ENCODE results near the gene NOS3. TPM values are rescaled to one million over a fixed set of nuclear protein-coding genes. Genes with fewer than 3 reads are reported as not detected.

Gene NOS3
- total RNA-seq, 1 experiment from 2014 or later = 3.2 TPM

GRCh38 chr7:151062111-151062398 is 71.2 kb downstream of the NOS3 start:
- H3K27me3 ChIP-seq (ENCODE audit: insufficient read depth, low read depth) = no peaks in the 10 kb centered on the region
- TF ChIP-seq CTCF (conservative IDR thresholded peaks at IDR 0.05) = no peak
- TF ChIP-seq EZH2 (IDR thresholded peaks at IDR 0.05; ENCODE audit: low read depth) = no peak
- ChIA-PET CTCF (interaction anchor here (0.6 to 1.2 kb wide), 3 partner anchors 24 to 288 kb away, joined by 3 to 8 read pairs (median 7); partner anchors contain the start of gene ABCB8), POLR2A (ENCODE audit: unreplicated experiment) (interaction anchor here (0.5 to 0.6 kb wide), 2 partner anchors 33 to 36 kb away, joined by 4 to 8 read pairs; no protein-coding TSS in a partner anchor)
- H3K4me1 ChIP-seq (replicated peaks; ENCODE audit: insufficient read depth) = peaks cover 46% of the 10 kb centered on the region
- H3K4me2 ChIP-seq = peak overlapping the region; percentile 93
- no TSS peak for BruUV-seq (replicated peaks)
- no peaks in the 10 kb centered on the region for H3K9me2 ChIP-seq (ENCODE audit: insufficient read depth)
- no peak overlapping the region for H2AFZ ChIP-seq
- H3F3A ChIP-seq (ENCODE audit: insufficient read depth, low read depth) = peaks cover 37% of the 10 kb centered on the region; the same call in 1 of the 2 replicates
- peaks cover 6% of the 10 kb centered on the region; the same call in 1 of the 2 replicates for H3K36me3 ChIP-seq (ENCODE audit: low read depth)
- intact Hi-C loops (cut with micrococcal nuclease; ENCODE audit: unreplicated experiment) = no loop called here
- peaks cover 23% of the 10 kb centered on the region for H4K20me1 ChIP-seq (ENCODE audit: insufficient read depth)
- H3K9me3 ChIP-seq (ENCODE audit: insufficient read depth, low read depth) = no peaks in the 10 kb centered on the region
- peaks cover 43% of the 10 kb centered on the region for H3K79me2 ChIP-seq (ENCODE audit: low read depth)
- no peak for DNase-seq
- H3K4me3 ChIP-seq = peak overlapping the region; percentile 59; the same call in 1 of the 2 replicates
- peak overlapping the region; percentile 85 for H3K27ac ChIP-seq

- peaks cover 43% of the 10 kb centered on the region for H3K79me2 ChIP-seq (ENCODE audit: low read depth)
- H3K9me2 ChIP-seq (ENCODE audit: insufficient read depth) = no peaks in the 10 kb centered on the region
- DNase-seq = peak; percentile 72 to 73
- H3F3A ChIP-seq (ENCODE audit: insufficient read depth, low read depth) = peaks cover 37% of the 10 kb centered on the region; the same call in 1 of the 2 replicates
- no TSS peak for BruUV-seq (replicated peaks)
- H3K4me1 ChIP-seq (replicated peaks; ENCODE audit: insufficient read depth) = peaks cover 45% of the 10 kb centered on the region
- peak overlapping the region; percentile 85 for H3K27ac ChIP-seq
- no peaks in the 10 kb centered on the region for H3K9me3 ChIP-seq (ENCODE audit: insufficient read depth, low read depth)
- H3K36me3 ChIP-seq (ENCODE audit: low read depth) = peaks cover 10% of the 10 kb centered on the region; the same call in 1 of the 2 replicates
- intact Hi-C loops (cut with micrococcal nuclease; ENCODE audit: unreplicated experiment) = no loop called here
- ChIA-PET CTCF (interaction anchor here (0.6 to 1.2 kb wide), 10 partner anchors 14 to 700 kb away, joined by 3 to 12 read pairs (median 6); partner anchors contain the start of gene ABCB8), POLR2A (ENCODE audit: unreplicated experiment) (interaction anchor here (0.5 to 0.8 kb wide), 3 partner anchors 18 to 37 kb away, joined by 3 to 8 read pairs (median 4); partner anchors contain the start of gene FASTK)
- peaks cover 23% of the 10 kb centered on the region for H4K20me1 ChIP-seq (ENCODE audit: insufficient read depth)
- H3K27me3 ChIP-seq (ENCODE audit: insufficient read depth, low read depth) = no peaks in the 10 kb centered on the region
- H3K4me3 ChIP-seq = peak overlapping the region; percentile 59
- H2AFZ ChIP-seq = no peak overlapping the region
- no peak for TF ChIP-seq CTCF (conservative IDR thresholded peaks at IDR 0.05)
- TF ChIP-seq EZH2 (IDR thresholded peaks at IDR 0.05; ENCODE audit: low read depth) = no peak
- H3K4me2 ChIP-seq = peak overlapping the region; percentile 93
Measured at GRCh38 chr7:151062399-151063211, 71.8 kb downstream of the NOS3 start.

GRCh38 chr7:151063212-151063561 is 72.4 kb downstream of the NOS3 start:
- Histone ChIP-seq H3K36me3 (ENCODE audit: low read depth) (peaks cover 10% of the 10 kb centered on the region; the same call in 1 of the 2 replicates), H3F3A (ENCODE audit: insufficient read depth, low read depth) (peaks cover 37% of the 10 kb centered on the region; the same call in 1 of the 2 replicates), H4K20me1 (ENCODE audit: insufficient read depth) (peaks cover 23% of the 10 kb centered on the region), H3K9me2 (ENCODE audit: insufficient read depth) (no peaks in the 10 kb centered on the region), H2AFZ (no peak overlapping the region), H3K4me1 (replicated peaks; ENCODE audit: insufficient read depth) (peaks cover 45% of the 10 kb centered on the region), H3K27me3 (ENCODE audit: insufficient read depth, low read depth) (no peaks in the 10 kb centered on the region), H3K9me3 (ENCODE audit: insufficient read depth, low read depth) (no peaks in the 10 kb centered on the region), H3K27ac (peak overlapping the region; percentile 85), H3K4me3 (peak overlapping the region; percentile 59; the same call in 1 of the 2 replicates), H3K79me2 (ENCODE audit: low read depth) (peaks cover 43% of the 10 kb centered on the region), H3K4me2 (peak overlapping the region; percentile 93)
- intact Hi-C loops (cut with micrococcal nuclease; ENCODE audit: unreplicated experiment) = no loop called here
- peak; percentile 71 to 82 for DNase-seq
- no TSS peak for BruUV-seq (replicated peaks)
- no peak for TF ChIP-seq EZH2 (IDR thresholded peaks at IDR 0.05; ENCODE audit: low read depth)
- TF ChIP-seq CTCF (conservative IDR thresholded peaks at IDR 0.05) = no peak
- POLR2A ChIA-PET (ENCODE audit: unreplicated experiment) = interaction anchor here (0.6 to 0.8 kb wide), 2 partner anchors 18 to 23 kb away, joined by 3 read pairs; partner anchors contain the start of genes AGAP3 and FASTK
- CTCF ChIA-PET = interaction anchor here (0.6 to 1.1 kb wide), 5 partner anchors 14 to 626 kb away, joined by 4 to 8 read pairs (median 4); partner anchors contain the start of genes ABCB8 and TMUB1

Other genes with a start within 250 kb of the NOS3 start
- 1.9 and 2.3 TPM in 2 replicates for gene TMEM176B, start 190.7 kb upstream of the NOS3 start, total RNA-seq (2021)
- not detected in 2 replicates for gene TMEM176A, start 190.2 kb upstream of the NOS3 start, total RNA-seq (2021)
- 11.4 and 13.1 TPM in 2 replicates for gene AOC1, start 138.5 kb upstream of the NOS3 start, total RNA-seq (2021)
- 1.5 and 1.6 TPM in 2 replicates for gene KCNH2, start 12.7 kb upstream of the NOS3 start, total RNA-seq (2021)
- gene ATG9B, start 33.5 kb downstream of the NOS3 start, total RNA-seq (2021) = 9.7 and 13.7 TPM in 2 replicates
- gene ABCB8, start 37.4 kb downstream of the NOS3 start, total RNA-seq (2021) = 51.8 and 61.9 TPM in 2 replicates
- gene ASIC3, start 57.5 kb downstream of the NOS3 start, total RNA-seq (2021) = 7.6 and 10.5 TPM in 2 replicates
- 45.7 and 58.4 TPM in 2 replicates for gene CDK5, start 66.9 kb downstream of the NOS3 start, total RNA-seq (2021)
- 199 and 245 TPM in 2 replicates for gene SLC4A2, start 68.6 kb downstream of the NOS3 start, total RNA-seq (2021)
- gene FASTK, start 89.8 kb downstream of the NOS3 start, total RNA-seq (2021) = 104 and 126 TPM in 2 replicates
- 87.8 and 99.3 TPM in 2 replicates for gene TMUB1, start 92.5 kb downstream of the NOS3 start, total RNA-seq (2021)
- gene AGAP3, start 95.5 kb downstream of the NOS3 start, total RNA-seq (2021) = 103 TPM in 2 replicates
- gene GBX1, start 176.7 kb downstream of the NOS3 start, total RNA-seq (2021) = not detected in 2 replicates
- not detected in 2 replicates for gene ASB10, start 196.2 kb downstream of the NOS3 start, total RNA-seq (2021)
- not detected in 2 replicates for gene H2BK1, start 219.5 kb downstream of the NOS3 start, total RNA-seq (2021)
- gene ABCF2, start 236.2 kb downstream of the NOS3 start, total RNA-seq (2021) = 45.8 and 49.4 TPM in 2 replicates
- 47.4 and 54.9 TPM in 2 replicates for gene CHPF2, start 241.5 kb downstream of the NOS3 start, total RNA-seq (2021)

Data from PC-9 (cell line).